ENCODE results near the gene C9orf153.

DNA sequence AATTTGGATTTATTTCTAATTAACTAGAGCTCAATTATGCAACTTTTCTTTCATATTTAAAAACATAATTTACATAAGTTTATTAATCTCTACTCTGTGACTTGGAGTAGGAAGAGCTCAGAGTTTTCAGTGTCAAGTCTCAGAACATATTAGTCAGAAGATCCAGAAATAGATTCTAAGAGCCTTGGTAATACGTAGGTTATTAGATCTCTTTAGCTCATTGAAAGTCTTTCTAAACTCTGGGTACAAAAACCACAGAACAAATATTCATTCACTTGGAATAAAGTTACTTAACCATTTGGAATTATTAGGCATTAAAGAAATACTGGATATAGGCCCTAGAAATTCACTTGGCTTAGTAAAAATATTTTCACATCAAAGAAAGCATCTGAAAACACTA, 49.2 kb upstream of the C9orf153 start:
- TF ChIP-seq, protein P1, sequence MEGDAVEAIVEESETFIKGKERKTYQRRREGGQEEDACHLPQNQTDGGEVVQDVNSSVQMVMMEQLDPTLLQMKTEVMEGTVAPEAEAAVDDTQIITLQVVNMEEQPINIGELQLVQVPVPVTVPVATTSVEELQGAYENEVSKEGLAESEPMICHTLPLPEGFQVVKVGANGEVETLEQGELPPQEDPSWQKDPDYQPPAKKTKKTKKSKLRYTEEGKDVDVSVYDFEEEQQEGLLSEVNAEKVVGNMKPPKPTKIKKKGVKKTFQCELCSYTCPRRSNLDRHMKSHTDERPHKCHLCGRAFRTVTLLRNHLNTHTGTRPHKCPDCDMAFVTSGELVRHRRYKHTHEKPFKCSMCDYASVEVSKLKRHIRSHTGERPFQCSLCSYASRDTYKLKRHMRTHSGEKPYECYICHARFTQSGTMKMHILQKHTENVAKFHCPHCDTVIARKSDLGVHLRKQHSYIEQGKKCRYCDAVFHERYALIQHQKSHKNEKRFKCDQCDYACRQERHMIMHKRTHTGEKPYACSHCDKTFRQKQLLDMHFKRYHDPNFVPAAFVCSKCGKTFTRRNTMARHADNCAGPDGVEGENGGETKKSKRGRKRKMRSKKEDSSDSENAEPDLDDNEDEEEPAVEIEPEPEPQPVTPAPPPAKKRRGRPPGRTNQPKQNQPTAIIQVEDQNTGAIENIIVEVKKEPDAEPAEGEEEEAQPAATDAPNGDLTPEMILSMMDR (conservative IDR thresholded peaks at IDR 0.05; ENCODE audit: low read depth, low read length) = no peak
- no peak for TF ChIP-seq EZH2 (IDR thresholded peaks at IDR 0.05; ENCODE audit: low read length, unreplicated experiment)

All from PC-3 (cell line).